ENCODE measurements around the gene NCOR1.

DNA sequence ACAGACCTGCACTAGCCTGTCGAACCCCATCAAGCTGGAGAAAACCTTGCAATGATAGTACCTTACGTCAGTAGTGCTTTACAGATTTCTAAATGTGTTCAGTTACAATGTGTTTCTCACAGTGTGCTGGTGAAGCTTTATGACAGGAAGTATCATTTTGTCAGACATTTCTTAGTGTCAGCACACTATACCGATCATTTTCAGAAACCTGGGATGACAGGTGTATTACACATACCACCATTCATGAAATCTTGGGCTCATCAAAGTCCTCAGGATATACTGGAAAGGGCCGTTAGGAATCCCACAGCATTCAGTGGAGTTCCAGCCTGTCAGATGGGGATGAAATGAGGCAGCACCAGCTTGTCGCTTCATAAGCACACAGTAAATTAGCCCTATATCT is 188.4 kb downstream of the NCOR1 start:
- TF ChIP-seq, protein P1, sequence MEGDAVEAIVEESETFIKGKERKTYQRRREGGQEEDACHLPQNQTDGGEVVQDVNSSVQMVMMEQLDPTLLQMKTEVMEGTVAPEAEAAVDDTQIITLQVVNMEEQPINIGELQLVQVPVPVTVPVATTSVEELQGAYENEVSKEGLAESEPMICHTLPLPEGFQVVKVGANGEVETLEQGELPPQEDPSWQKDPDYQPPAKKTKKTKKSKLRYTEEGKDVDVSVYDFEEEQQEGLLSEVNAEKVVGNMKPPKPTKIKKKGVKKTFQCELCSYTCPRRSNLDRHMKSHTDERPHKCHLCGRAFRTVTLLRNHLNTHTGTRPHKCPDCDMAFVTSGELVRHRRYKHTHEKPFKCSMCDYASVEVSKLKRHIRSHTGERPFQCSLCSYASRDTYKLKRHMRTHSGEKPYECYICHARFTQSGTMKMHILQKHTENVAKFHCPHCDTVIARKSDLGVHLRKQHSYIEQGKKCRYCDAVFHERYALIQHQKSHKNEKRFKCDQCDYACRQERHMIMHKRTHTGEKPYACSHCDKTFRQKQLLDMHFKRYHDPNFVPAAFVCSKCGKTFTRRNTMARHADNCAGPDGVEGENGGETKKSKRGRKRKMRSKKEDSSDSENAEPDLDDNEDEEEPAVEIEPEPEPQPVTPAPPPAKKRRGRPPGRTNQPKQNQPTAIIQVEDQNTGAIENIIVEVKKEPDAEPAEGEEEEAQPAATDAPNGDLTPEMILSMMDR (conservative IDR thresholded peaks at IDR 0.05) = no peak
- TF ChIP-seq EZH2 (IDR thresholded peaks at IDR 0.05; ENCODE audit: low read depth) = no peak
